ENCODE measurements around the gene SORBS1.
"Not testable (repeated sequence)": the region's sequence is repeated elsewhere in the genome, so short reads cannot be mapped to it uniquely, and the experiment has no call there.

Gene SORBS1

GRCh38 chr10:95482501-95483233 is 78.5 kb downstream of the SORBS1 start:
- DNase-seq, result no peak

DNA sequence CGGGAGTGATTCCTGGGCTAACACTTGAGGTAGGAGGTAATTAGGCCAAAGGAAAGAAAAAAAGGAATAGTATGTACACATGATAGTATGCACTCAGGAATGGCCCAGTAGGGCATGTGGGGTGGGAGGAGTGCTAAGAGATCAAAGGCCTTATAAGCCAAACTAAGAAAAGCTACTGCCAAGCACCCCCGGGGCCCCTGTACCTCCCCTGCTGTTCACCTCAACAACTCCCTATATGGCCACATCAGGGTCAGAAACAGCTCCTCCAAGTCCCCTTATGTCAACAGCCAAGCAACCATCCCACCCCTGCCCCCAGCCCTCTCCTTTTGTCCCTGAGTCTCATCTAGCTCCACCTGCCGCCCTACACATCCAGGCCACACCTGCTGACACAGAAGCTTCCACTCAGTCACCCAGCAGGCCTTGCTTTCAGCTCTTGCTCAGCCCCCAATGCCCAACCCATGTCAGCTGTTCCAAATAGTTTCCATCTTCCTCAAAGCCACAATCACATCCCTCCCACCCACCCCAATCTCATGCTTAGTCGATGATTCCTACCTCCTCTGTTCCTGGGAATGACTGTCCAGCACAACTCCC is 80.2 kb downstream of the SORBS1 start:
- no peak for DNase-seq

- DNase-seq, result no peak
Measured at GRCh38 chr10:95480102-95480900, 80.9 kb downstream of the SORBS1 start.

DNA sequence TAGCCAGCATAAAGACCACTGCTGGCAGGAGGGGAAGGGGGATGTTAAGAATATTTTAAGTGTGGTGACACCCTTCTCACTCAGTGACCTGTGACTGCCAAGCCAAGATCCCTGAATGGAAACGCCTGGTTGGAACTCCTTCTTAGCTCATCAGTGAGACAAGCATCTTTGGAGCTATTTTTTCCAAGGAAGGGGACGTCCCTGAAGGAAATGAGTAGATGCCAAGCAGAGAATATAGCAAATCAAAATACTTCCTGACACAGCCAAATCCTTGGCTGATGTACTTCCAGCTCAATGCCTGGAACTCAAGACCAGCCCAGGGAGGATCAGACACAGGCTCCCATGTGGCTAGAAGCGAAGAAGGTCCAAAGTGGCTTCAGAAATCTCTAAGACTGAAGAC is 82.2 kb downstream of the SORBS1 start:
- no peak for DNase-seq

DNA sequence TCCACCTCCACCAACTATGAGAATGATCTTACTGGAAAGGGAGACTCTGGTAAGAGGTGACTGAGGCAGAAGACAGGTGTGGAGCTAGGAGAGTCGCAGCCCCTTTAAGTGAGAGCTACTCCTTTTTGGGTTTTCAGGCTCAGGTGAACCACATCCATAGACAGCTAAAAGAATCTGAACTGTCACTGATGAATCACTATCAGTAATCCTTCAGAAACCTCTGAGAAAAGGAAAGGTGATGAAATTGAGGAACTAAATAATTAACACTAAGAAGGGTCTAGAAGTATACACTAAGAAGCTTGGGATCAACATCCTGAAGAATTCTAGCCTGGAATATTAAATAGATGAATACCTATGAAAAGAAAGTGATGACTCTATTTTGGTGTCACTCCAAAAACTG is 83.0 kb downstream of the SORBS1 start:
- no peak for DNase-seq

DNA sequence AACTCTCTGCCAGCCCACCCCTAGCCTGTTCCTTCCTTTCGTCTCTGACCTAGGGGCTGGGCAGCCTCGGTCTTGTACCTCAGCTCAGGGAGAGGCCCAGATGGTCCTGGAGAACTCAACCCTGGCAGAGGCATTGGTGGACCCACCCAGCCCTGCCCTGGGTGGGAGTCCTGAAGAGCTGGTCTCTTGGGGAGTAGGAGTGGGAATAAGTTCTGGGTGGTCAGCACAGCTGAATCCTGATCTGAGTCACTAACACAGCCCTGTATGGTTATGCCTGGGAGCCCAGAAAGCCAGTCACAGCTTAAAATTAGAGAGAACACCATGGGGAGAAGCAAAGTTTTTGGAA is 84.0 kb downstream of the SORBS1 start:
- no peak for DNase-seq

GRCh38 chr10:95476469-95477174 is 84.5 kb downstream of the SORBS1 start:
- no peak for DNase-seq

DNA sequence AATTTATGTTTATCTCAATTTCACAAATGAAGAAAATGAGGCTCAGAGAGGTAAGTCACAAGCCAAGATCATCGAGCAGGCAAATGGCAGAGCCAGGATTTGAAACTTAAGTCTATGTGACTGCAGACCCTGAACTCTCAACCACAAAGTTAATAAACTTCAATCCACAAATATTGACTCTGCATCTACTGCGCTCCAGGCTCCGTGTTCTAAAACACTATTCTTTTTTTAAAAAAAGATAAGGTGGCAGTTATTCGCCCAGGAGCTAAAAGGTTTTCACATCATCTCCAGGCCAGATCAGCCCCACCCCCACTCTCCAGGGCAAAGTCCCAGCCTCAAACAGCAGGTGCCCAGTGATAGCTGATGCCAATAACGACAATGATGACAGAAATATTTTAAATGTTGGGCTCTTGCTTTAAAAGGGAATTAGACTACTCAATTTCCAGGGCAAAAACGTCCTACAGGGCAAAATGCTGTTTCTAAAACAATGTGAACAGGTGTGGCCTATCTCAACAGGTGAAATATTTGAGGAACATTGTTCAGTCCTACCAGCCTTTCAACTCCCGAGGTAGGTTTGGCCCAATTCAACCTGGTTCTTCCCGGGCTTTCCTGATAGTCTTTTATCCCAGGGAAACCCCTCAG is 85.2 kb downstream of the SORBS1 start:
- DNase-seq, result no peak

DNA sequence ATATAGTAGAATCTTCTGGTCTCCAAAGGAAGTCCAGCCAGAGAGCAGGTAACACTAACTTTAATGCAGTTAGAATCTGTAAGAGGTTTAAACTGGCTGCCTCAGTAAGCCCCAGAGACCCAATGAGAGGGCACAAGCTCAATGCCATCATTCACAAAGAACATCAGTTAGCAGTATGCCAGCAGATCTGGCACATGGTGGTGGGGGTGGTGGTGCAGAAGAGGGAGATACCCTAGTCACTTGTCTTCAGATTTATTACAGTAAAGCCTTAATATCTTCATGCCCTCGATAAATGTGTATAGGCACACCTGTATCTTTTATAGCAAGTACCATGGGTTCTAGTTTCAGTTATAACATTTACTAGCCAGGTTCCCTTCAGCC is 86.2 kb downstream of the SORBS1 start:
- DNase-seq, result no peak

GRCh38 chr10:95474228-95475002 is 86.8 kb downstream of the SORBS1 start:
- no peak for DNase-seq

DNA sequence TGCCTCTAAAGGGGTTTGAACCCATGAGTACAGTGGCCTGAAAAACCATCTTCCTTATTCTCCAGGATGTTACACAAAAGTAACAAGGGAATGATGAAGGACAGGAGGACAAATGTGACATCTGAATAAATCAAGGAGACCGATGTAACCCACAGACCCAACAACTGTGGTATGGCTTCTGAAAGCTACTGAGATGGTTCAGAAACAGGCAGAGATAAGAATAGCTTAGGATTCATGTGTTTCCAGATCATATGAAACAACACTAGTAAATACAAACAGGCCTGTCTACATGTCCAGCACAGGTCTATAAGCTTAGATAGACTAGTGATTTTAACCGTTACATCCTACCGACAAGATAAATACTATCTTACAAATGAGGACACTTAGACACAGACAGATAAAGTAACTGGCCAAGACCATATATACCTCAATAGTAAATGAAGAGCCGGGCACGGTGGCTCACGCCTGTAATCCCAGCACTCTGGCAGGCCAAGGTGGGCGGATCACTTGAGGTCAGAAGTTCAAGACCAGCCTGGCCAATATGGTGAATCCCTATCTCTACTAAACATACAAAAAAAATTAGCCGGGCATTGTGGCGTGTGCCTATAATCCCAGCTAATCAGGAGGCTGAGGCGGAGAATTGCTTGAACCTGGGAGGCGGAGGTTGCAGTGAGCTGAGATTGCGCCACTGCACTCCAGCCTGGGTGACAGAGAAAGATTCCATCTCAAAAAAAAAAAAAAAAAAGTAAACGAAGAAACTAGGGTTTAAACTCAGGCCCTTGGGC is 88.7 kb downstream of the SORBS1 start:
- no peak for DNase-seq

DNA sequence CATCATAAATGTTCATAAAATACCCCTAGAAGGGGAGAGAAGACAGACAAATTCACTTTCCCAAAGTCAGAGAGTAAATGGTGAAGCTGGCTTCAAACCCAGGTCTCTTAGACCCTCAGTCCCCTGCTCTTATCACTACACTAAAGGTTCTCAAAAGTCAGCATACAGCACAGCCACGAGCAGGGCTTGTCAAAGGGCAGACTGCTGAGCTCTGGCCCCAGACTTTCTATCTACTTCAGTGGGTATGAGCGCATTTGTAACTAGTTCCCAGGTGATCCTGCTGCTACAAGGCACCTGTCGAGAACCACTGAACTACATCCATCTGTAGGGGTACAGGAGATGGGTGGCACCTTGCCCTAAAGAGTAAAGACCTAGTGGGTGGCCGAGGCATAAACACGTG is 91.5 kb downstream of the SORBS1 start:
- DNase-seq, result no peak

- no peak for DNase-seq
Measured at GRCh38 chr10:95469251-95469650, 91.9 kb downstream of the SORBS1 start.

DNA sequence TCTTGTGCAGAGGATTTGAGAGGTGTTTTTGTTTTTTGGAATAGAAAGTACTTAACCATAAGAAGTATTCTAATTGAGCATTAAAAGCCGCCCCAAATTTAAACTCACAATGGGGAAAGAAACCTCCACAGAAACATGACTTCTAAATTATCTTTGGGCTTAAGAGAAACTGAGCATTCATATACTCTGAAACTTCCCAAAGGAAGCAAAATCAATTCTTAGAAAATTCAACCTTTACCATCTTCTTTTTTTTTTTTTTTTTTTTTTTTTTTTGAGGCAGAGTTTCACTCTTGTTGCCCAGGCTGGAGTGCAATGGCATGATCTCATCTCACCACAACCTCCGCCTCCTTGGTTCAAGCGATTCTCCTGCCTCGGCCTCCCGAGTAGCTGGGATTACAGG is 93.5 kb downstream of the SORBS1 start:
- DNase-seq, result not testable (repeated sequence)

- no peak for DNase-seq
Measured at GRCh38 chr10:95467162-95467599, 94.0 kb downstream of the SORBS1 start.

DNA sequence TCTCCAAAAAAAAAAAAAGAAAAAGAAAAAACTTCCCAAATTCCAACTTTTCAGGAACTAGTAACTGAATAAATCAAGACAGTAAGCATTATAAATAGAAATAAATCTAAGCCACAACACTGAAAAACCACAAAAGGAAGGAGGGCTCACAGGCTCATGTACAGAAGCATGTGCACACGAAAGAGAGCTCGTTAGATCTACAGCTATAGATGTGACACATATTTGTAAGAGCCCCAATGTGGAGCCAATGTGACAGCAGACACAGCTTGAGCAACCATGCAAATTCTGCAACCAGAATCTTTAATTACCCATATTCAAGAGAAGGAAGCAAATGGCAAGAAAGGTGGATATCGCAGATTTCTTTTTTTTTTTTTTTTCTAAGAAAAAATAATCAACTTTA is 94.7 kb downstream of the SORBS1 start:
- DNase-seq, result no peak

DNA sequence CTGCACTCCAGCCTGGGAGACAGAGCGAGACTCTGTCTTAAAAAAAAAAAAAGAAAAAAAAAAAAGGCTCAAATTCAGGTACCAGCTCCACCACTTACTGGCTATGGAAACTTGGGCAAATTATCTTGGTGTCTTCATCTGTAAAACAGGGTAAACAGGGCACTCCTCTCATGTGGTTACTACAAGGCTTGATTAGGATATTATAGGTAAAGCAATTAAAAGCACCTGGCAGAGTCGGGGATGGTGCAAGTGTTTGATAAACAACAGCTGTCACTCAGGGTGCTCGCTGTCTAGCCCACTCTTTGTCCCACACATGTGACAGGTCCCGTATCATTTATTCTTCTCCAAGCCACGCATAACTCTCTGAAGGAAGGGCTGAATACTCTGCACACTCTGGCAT is 96.9 kb downstream of the SORBS1 start:
- DNase-seq, result no peak

DNA sequence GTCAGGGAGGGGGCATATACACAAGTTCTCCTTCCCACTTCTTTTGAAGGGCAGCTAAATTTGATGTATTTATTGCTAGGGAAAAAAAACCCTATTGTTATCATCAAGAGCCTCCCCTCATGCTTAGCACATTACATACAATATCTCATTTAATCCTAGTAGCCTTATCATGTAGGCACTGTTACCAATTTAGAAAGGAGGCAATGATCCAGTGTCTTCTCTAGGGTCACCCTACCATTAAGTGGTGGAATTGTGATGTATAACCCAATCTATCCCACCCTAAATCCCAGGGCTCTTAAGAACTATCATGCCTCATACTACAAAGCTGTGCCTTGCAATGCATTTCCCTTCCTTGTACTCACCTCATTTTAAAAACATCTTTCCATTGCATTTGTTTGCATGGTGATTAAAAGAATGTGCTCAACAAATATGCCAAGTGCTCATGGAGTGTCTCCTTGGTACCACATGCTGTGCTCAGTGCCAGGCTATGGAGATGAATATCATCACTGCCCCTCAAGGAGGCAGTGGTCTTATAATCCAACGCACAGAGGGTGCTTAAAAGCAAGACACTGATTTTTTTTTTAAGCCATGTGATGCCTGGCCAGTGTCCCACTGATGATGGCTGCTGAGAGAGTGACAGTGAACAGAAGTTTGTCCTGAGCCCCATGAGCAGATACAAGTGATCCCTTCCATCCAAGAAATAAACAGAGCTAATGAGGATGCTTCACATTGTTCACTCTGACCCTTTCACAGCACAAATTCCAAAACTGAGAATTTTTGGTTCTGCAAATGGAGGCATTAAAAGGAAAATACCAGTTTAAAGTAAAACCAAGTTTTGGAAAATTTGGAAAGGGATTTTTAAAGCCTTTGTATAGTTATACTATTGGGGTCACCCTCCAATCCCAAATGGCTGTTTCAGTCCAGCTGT is 98.2 kb downstream of the SORBS1 start:
- no peak for DNase-seq

DNA sequence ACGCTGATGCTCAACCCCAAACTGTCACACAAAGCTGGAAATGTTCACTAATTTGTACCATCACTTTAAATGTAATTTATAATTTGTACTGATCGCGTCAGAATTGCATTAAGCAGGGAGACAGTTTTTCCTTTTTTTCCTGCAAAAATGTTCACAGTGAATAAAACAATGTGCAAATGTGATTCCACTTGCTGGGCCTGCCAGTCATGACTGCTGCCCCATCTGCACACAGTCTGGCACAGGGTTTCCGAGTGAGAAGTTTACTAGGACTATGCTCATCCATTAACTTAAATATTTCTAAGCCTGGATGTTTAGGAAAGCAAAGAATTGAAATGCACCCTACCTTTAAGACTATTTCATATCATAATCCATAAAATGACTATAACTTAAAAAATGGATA is 99.6 kb downstream of the SORBS1 start:
- DNase-seq, result no peak

- DNase-seq, result no peak
Measured at GRCh38 chr10:95459446-95460045, 101.6 kb downstream of the SORBS1 start.

Measured in T-helper 1 cell (primary cell).